GM10266 (cell line): ENCODE results near the gene ZNF407.

Experiments used
- DNase-seq: peaks from one replicate; pipeline ENCODE4 v3.0.0; 2012; ENCODE audit errors: extremely low spot score
- CTCF ChIP-seq: IDR thresholded peaks from 2 replicates; pipeline ENCODE4 v1.5.1; 2012; ENCODE audit warnings: mild to moderate bottlenecking, low read depth; ENCODE audit not compliant: control insufficient read depth, insufficient read depth; ENCODE audit errors: missing control alignments

ZNF407 gene

GRCh38 chr18:74626049-74626874 is 28.6 kb downstream of the ZNF407 start:
- no peak for DNase-seq
- TF ChIP-seq CTCF: no peak

- TF ChIP-seq CTCF: no peak
- DNase-seq: no peak
Observed at GRCh38 chr18:74630804-74631203, 33.1 kb downstream of the ZNF407 start.

GRCh38 chr18:74631212-74631611 is 33.5 kb downstream of the ZNF407 start:
- no peak for DNase-seq
- no peak for TF ChIP-seq CTCF

GRCh38 chr18:74631623-74632350 is 34.1 kb downstream of the ZNF407 start:
- no peak for TF ChIP-seq CTCF
- DNase-seq: no peak

GRCh38 chr18:74632351-74632679 is 34.6 kb downstream of the ZNF407 start:
- TF ChIP-seq CTCF: no peak
- no peak for DNase-seq

GRCh38 chr18:74632856-74633255 is 35.2 kb downstream of the ZNF407 start:
- no peak for DNase-seq
- no peak for TF ChIP-seq CTCF
